GM12878 (cell line): Measurements from ENCODE around the gene RASAL1. TPM values are rescaled to one million over a fixed set of nuclear protein-coding genes. Genes with fewer than 3 reads are reported as not detected.
A peak's percentile ranks its signal among the peaks of the same experiment; 100 is the strongest.

Experiments
- ATF7 ChIP-seq: fragments of 450-650 bp; IDR thresholded peaks from 2 replicates; pipeline ENCODE4 v1.6.1; 2016; ENCODE audit warnings: low read depth, mild to moderate bottlenecking
- BHLHE40 ChIP-seq, 2 experiments: fragments of 450-650 bp in 1 of 2; IDR thresholded peaks; 2 replicates each; pipeline ENCODE4 v1.6.1; 2011 to 2017; ENCODE audit warnings: low read depth in 2 of 2, borderline replicate concordance in 1 of 2, improper control_type of control experiment in 1 of 2, low read length in 1 of 2, mild to moderate bottlenecking in 1 of 2
- E2F8 ChIP-seq: fragments of 450-650 bp; IDR thresholded peaks from 2 replicates; pipeline ENCODE4 v1.6.1; 2018; ENCODE audit warnings: mild to moderate bottlenecking, low read depth, moderate library complexity; ENCODE audit not compliant: partially characterized antibody
- EGR1 ChIP-seq, 2 experiments: IDR thresholded peaks; 1 replicate in 1 of 2; 2 replicates in 1 of 2; pipeline ENCODE4 v1.6.1; 2011 to 2012; ENCODE audit warnings: low read depth in 2 of 2, low read length in 2 of 2, borderline replicate concordance in 1 of 2, mild to moderate bottlenecking in 1 of 2, moderate library complexity in 1 of 2
- ELK1 ChIP-seq: IDR thresholded peaks from 2 replicates; pipeline ENCODE4 v1.6.1; 2012; ENCODE audit warnings: low read depth, low read length, improper control_type of control experiment
- IRF4 ChIP-seq: IDR thresholded peaks from 2 replicates; pipeline ENCODE4 v1.6.1; 2011; ENCODE audit warnings: low read depth, low read length
- KAT2A ChIP-seq: conservative IDR thresholded peaks from 2 replicates; pipeline ENCODE4 v1.6.1; 2011; ENCODE audit warnings: low read depth, low read length; ENCODE audit not compliant: control insufficient read depth
- MXI1 ChIP-seq: fragments of 150-350 bp; IDR thresholded peaks from 2 replicates; pipeline ENCODE4 v1.6.1; 2011; ENCODE audit warnings: low read depth, mild to moderate bottlenecking, inconsistent platforms, low read length, improper control_type of control experiment
- NFIC ChIP-seq: IDR thresholded peaks from 2 replicates; pipeline ENCODE4 v1.6.1; 2012; ENCODE audit warnings: low read depth, mild to moderate bottlenecking, inconsistent platforms, low read length, moderate library complexity
- NFYB ChIP-seq: IDR thresholded peaks from 2 replicates; pipeline ENCODE4 v1.6.1; 2011; ENCODE audit warnings: low read depth, mild to moderate bottlenecking, low read length, improper control_type of control experiment, moderate library complexity; ENCODE audit not compliant: insufficient read depth
- PBX3 ChIP-seq: IDR thresholded peaks from 2 replicates; pipeline ENCODE4 v1.6.1; 2011; ENCODE audit warnings: mild to moderate bottlenecking, low read depth, low read length, moderate library complexity; ENCODE audit not compliant: insufficient replicate concordance
- RAD51 ChIP-seq: fragments of 450-650 bp; IDR thresholded peaks from 2 replicates; pipeline ENCODE4 v1.6.1; 2016; ENCODE audit warnings: moderate library complexity, mild to moderate bottlenecking, inconsistent platforms
- RUNX3 ChIP-seq: IDR thresholded peaks from 2 replicates; pipeline ENCODE4 v1.6.1; 2012; ENCODE audit warnings: low read length, inconsistent platforms
- STAT3 ChIP-seq: IDR thresholded peaks from 2 replicates; pipeline ENCODE4 v1.6.1; 2011; ENCODE audit warnings: low read depth, low read length, improper control_type of control experiment
- USF2 ChIP-seq: IDR thresholded peaks from 2 replicates; pipeline ENCODE4 v1.6.1; 2011; ENCODE audit warnings: low read depth, low read length, improper control_type of control experiment, borderline replicate concordance
- ZNF384 ChIP-seq: IDR thresholded peaks from 2 replicates; pipeline ENCODE4 v1.6.1; 2012; ENCODE audit warnings: low read depth, mild to moderate bottlenecking, low read length, improper control_type of control experiment, borderline replicate concordance
- ZNF687 ChIP-seq: fragments of 450-650 bp; IDR thresholded peaks from 2 replicates; pipeline ENCODE4 v1.6.1; 2017; ENCODE audit warnings: mild to moderate bottlenecking, moderate library complexity
- polyA plus RNA-seq, 11 experiments: library from polyadenylated mRNA; depleted of rRNA in 4 of 11; unstranded in 6 of 11; stranded (reverse) in 5 of 11; fragments of >200 nt; fragmentation: Nextera tagmentation in 4 of 11; fragmentation: Illumina TruSeq in 1 of 11; extraction: Ambion mirVana in 4 of 11; extraction: Trizol in 1 of 11; gene quantifications; 1 replicate in 1 of 11; 2 replicates in 10 of 11; pipeline versions ENCODE4 v1.2.1 to v1.2.3, GENCODE V29; 2011 to 2016; ENCODE audit warnings: inconsistent platforms in 2 of 11, missing spikeins in 2 of 11, low read depth in 1 of 11
- total RNA-seq, 4 experiments: library from RNA; depleted of rRNA in 3 of 4; stranded (reverse); fragments of >200 nt in 3 of 4; fragmentation: Illumina TruSeq in 1 of 4; extraction: Trizol in 1 of 4; gene quantifications; 2 replicates each; pipeline versions ENCODE4 v1.2.1 to v1.2.3, GENCODE V29; 2013 to 2021

Gene RASAL1
- total and polyA plus RNA-seq, 10 of the 15 experiments (the other 5 are each of a cell fraction or from before 2014, with no cell fraction given), result 0.12 to 1.0 (median 0.52) TPM; not detected in 6

- TF ChIP-seq USF2, result no peak
- TF ChIP-seq STAT3, result no peak
- no peak for TF ChIP-seq RAD51
- peak; percentile 46; the same call in 1 of the 2 replicates for TF ChIP-seq NFIC
- TF ChIP-seq MXI1, result 0 out of 2 replicates have a peak, but pooled peaks have one; percentile 24
- no peak for TF ChIP-seq E2F8
- TF ChIP-seq ELK1, result no peak
- 0 out of 4 replicates have a peak, but pooled peaks of 1 of the 2 experiments have one; percentile 44 for TF ChIP-seq BHLHE40 (IDR thresholded peaks at IDR 0.05; ENCODE audit: borderline replicate concordance in 1 of 2, low read depth in 2 of 2, low read length in 1 of 2)
- peak; percentile 62 for TF ChIP-seq IRF4
- no peak for TF ChIP-seq KAT2A
- peak; percentile 81 for TF ChIP-seq RUNX3
- TF ChIP-seq EGR1 (IDR thresholded peaks at IDR 0.05; ENCODE audit: borderline replicate concordance in 1 of 2, low read depth in 2 of 2, low read length in 2 of 2), result 0 out of 3 replicates have a peak, but pooled peaks of 1 of the 2 experiments have one; percentile 21
- TF ChIP-seq ATF7, result peak; percentile 7; the same call in 1 of the 2 replicates
- TF ChIP-seq NFYB, result no peak
- peak; percentile 83 for TF ChIP-seq ZNF687
- TF ChIP-seq PBX3, result no peak
- TF ChIP-seq ZNF384, result no peak
These were observed 46.4 kb downstream of the RASAL1 start (continued) for GRCh38 chr12:113088971-113089756.
